Eye (tissue), 1 donor: ENCODE results near the gene AMOTL1.
"Not testable (repeated sequence)": the region's sequence is repeated elsewhere in the genome, so short reads cannot be mapped to it uniquely, and the experiment has no call there.

Experiments used
- DNase-seq: peaks from one replicate; pipeline ENCODE4 v3.0.0-alpha.2; 2015

The AMOTL1 gene

DNA sequence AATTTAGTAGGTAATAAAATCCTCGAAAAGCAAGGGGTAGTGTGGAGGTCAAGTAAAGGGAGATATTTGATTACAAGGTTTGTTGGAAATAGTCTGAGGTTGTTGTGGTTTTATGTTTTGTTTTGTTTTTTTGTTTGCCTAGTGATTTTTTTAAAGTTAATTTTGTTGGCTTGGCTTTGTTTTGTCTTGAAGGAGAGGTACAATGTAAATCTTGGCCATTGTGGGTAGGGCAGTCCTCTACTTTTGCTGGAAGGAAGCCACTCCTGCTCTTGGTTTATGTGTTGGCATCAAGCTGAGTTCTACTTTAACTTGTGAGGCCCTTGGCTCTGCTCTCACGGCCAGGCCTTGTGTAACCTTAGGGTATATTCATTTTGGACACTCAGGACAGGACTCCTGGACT, 3.2 kb downstream of the AMOTL1 start:
- no peak for DNase-seq

DNA sequence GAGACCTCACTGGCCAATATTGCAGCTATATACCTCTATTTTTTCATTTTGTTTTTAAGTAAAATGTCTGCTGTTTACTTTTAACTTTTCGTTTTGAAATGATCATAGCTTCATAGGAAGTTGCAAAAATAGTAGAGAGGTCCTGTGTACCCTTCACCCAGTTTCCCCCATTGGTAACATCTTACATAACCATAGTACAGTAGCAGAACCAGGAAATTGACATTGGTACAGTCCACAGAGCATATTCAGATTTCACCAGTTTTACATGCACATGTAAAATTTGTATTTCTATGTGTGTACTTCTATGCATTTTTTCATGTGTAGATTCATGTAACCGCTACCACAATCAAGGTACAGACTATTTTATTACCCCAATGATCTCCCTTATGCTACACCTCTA, 3.8 kb downstream of the AMOTL1 start:
- no peak for DNase-seq

DNA sequence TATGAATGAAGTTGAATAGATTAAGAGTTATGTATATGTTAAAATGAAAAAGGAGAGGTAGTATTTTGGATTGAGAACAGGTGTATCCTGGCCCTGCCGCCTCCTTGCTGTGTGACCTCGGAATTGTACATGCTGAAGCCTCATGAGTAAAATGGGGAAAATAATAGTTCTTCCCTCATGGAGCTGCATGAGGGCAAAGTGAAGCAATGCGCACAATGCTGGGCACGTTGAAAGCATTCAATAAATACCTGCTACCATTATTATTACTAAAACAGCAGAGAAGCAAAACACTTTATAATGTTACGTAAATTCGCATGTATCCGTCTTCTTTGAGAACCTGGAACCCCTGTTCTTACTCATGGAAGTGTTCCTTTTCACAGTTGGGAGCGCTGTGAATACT, 5.7 kb downstream of the AMOTL1 start:
- no peak for DNase-seq

DNA sequence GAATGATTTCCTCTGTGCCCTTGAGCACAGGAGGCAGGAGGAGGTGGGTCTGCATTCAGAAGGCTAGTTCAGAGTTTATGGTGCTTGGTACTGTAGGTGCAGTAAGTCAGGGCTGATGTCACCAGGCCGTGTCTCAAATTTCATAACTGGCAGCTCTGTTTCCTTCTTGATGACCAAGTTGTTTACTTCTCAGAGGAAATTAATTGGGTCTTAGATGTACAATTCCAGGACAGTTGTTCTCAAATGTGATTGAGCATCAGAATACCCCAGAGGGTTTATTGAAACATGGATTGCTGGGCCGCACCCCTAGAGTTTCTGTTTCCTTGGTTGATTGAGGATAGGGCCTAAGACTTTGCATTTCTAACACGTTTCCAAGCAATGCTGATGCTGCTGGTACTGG, 6.2 kb downstream of the AMOTL1 start:
- DNase-seq = no peak

DNA sequence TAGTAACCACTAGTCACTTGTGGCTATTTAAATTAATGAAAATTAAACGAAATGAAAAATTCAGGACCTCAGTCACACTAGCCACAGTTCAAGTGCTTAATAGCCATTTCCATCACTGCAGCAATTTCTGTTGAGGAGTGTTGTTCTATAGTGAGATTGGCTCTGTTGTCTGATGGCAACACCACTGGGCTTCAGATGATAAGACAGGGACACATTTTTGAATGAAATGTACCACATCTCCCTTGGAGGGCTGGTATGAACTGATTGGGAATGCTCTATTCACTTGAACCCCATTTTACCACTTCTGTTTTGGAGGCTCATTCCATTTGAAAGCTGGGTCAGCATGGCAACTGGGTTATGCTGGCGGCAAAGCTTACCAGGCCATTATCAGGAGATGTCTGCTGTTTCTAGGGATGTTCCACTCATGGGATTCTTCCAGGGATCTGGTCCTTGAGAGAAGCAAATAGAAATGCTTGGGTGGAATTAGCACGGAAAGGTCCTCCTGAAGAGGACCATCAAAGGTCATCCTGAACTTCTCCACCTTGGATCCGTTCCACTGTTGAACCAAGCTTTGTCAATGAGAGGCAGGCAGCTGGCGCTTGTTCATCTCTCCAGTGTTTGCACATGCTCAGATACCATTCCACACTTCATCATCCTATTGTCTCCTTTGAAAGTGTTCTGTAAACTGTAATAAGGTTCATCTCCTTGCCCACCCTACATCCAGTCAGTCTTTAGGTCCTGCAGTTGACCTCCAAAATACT, 7.6 kb downstream of the AMOTL1 start:
- DNase-seq = no peak

DNA sequence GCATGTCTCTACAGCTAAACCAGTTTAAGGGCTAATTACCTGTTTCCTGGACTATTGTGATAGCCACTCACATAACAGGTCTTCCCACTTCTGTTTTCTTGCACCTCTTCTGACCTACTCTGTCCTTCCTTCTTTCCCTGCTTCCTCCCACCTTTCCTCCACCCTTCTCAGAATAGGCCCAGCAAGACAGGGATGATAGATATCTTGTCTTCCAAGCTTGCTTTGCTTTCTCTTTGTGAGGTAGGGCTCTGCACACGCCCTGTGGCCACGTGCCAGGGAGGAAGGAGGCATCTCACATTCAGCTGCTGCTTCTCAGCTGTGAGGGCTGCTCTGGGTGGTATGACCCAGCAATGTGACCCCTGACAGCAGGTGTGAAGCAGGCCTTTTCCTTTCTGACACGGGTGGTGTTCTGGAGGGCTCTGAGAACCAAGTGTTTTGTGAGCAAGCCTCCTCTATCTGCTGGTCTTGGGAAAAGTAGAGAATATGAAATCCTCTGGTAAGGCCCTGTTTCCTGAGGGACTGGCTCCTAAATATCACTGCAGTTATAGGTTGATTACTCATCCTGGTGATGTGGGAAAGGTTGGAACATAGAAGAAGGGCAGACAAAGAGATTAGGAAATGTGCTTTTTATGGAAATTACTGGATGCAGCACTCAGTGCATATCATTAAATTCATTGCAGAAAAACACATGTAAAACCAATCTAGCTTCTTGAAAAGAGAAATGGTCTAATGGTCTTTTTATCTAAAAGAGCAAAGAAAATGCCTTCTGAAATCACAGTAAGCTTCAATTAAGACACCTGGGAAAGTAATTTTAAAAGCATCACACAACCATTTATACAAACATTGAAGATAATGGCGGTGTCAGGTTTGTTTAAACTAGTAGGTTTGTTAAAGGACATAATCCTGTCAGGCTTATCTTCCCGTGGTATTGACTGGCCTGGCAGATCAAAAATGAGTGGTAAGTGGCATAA, 8.5 kb downstream of the AMOTL1 start:
- DNase-seq = peak; percentile 46

DNA sequence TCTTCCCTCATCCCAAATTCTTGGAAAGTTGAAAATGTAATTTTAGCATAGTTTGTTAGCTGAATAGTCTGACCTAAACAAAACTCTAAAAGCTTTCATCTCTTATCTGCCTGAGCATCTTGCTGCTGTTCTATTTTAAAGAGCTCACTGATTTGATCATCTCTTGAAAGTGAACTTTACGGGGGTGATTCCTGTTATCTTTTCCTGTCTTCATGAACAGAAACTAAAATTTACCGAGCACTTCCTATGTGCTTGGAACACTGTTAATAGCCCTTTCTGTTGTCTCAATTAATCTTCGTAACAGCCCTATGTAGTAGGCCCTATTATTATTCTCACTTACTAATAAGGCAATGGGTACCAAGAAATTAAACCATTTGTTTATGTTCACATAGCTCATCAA, 12.3 kb downstream of the AMOTL1 start:
- no peak for DNase-seq

DNA sequence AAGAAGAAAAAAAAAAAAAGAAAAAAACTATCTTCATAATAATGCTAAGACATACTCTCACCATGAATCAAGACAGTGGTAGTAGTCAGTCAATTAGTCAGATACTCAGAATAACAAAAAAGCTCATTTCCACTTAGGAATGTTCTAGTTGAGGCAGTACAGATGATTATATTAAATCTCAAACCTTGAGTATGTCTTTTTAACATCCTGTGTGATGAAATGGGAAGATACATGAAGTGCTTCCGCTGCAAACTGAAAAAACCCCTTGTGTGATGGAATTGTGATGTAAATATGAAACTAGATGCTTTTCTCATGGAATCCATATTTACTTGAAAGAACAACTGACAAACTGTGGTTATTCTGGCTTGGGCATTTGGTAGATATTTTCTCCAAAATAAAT, 13.7 kb downstream of the AMOTL1 start:
- DNase-seq = no peak

DNA sequence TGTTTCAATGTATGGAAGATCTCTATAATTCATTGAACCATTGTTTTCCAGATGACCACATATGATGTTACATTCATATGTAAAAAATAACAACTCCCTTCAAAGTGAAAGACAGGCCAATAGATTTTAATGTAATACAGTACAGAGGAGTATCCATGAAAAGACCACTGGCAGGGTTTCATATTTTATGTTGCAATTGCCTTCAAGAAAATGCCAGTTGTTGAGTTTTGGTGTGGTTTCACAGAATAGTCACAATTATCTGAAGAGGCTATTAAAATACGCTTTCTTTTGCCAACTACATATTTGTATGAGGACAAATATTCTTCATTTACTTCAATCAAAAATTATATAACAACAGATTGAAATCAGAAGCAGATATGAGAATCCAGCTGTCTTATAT, 14.3 kb downstream of the AMOTL1 start:
- no peak for DNase-seq

DNA sequence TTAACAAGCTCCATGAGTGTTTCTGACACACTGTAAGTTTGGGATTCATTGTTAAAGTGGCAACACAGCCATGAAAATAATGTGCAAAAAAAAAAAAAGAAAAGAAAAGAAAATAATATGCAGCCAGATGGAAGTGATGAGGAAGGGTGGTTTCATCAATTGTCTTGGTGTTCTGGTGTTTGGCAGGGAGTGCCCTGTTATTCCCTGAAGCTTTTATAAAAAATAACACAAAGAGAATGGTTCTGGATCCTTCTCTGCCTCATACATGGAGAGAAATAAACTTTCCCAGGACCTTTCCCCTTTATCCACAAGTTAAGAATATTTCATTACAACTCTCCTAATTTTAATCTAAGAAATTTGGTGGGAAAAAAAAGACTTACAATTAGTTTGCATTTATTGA, 16.7 kb downstream of the AMOTL1 start:
- DNase-seq = no peak

DNA sequence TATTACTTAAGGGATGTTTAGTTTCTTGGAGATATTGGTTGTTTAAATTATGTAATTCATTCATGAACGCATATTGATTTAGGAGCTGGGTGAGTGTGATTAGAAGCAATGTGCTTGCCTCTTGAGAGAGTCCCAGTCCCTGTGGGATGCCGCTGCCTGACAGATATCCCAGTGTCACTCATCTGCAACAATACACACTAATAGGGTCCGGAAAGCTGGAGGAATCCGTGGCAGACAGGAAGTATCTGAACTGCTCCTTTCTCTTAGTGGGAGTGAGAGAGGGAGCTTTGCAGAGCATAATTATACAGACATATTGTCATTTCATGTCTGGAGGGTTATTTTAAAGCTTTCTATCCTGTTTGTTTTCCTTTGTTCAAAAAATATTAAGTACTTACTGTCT, 17.4 kb downstream of the AMOTL1 start:
- peak; percentile 68 for DNase-seq

DNA sequence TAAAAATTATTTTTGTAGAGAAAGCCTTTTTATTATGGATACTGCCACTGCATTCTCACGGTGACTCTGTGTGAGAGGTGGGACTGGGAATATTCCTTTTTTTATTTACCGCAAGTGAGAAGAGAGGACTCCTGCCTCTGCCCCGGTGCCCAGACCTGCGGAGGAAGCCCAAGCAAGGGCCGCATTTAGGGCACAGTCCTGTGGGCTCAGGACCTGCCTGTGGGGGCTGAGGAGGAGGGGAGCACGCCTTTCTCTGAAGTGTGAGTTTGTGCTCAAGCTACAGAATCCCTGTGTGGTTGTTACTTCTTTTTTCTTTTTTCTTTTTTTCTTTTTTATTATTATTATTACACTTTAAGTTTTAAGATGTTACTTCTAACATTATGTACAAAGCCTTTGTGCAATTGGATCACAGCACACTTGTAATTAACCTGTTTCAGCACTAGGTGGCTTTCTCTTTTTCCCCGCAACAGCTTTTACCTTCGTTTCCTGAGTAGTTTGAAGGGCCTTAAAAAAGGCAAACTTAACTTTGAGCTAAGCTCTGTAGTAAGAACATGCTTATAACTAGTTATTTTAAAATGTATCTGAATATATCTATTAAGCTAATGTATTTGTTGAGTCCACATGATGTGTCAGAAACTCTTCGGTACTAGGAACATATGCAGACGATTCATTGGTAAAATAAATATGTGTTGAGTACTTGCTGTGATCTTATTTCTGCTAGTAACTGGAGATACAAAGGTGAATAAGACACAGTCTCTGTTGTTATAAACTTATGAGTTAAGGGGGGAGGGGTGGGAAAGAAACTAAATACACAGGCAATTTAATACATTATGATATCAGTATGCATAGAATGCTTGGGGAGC, 18.3 kb downstream of the AMOTL1 start:
- DNase-seq = peak; percentile 66

DNA sequence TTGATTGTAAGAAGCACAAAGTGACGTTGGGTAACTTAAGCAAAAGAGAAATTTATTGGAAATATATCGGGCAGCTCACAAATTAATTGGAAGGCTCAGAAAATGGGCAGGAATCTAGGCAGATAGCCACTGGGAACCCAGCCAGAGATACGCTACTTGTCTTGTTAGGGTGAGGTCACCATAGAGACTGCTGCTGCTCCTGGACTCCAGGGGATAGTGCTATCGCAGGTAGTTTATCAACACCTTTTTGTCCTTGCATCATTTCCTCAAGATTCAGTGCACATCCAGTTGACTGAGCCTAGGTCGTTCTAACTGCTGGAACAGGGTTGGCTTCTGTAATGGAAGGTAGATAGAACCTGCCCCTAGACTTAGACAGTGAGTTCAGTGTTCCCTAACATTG, 19.6 kb downstream of the AMOTL1 start:
- no peak for DNase-seq

DNA sequence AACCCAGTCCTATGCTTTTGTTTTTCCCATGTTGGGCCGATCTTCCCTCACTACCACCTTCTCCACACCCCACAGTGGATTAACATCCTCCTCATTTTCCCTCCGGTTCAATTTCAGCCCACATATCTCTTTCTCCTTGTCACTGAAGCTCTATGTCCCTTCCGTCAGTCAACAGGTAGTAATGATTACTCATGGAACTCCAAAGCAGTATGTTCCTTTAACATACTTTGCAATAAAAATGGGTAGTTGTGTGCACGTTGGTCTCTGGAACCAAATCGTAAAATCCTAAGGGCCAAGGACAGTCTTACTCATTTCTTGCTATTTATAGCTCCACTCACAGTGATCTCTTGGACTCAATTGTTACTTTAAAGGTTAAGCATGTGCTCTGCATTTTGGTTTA, 20.2 kb downstream of the AMOTL1 start:
- DNase-seq = no peak

DNA sequence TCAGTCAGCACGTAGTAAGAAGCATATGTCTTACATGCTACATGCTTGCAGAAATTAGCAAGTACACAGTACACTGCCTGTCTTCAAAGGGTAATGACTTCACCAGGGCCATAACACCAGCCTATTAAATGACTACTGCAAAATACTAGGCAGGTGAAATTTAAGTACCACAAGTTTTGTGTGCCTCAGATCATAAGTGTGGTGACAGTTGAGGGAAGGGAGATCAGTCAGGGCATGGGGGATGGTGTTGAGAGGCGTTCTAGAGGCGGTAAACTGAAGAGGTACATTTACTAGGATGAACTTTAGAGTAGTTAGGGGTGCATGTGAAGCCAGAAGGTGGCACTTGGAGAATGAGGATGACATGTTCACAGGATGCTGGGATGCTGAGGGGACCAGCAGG, 22.0 kb downstream of the AMOTL1 start:
- DNase-seq = no peak

DNA sequence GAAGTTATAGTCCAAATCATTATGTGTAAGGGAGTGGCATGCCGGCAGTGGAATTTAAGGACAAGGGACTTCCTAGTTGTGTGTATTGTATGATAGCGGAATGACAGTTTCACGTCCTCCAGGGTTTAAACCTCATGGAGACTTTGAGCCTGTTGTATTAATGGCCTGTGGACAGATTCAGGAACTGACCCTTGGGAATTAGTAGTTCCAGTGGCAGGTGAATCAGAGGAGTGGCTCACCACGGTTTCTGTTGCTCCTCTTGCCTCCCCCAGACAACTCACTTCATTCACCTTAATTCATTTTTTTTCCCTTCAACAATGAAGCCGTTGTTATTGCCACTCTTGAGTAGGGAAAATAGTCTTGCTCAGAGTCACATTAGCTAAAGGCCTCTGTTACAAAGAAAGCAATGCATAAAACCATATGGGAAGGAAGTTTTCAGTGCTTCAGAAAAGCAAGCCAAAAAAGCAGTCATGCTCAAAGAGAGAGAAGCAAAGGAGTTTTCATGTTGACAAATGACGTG, 22.6 kb downstream of the AMOTL1 start:
- DNase-seq = no peak

DNA sequence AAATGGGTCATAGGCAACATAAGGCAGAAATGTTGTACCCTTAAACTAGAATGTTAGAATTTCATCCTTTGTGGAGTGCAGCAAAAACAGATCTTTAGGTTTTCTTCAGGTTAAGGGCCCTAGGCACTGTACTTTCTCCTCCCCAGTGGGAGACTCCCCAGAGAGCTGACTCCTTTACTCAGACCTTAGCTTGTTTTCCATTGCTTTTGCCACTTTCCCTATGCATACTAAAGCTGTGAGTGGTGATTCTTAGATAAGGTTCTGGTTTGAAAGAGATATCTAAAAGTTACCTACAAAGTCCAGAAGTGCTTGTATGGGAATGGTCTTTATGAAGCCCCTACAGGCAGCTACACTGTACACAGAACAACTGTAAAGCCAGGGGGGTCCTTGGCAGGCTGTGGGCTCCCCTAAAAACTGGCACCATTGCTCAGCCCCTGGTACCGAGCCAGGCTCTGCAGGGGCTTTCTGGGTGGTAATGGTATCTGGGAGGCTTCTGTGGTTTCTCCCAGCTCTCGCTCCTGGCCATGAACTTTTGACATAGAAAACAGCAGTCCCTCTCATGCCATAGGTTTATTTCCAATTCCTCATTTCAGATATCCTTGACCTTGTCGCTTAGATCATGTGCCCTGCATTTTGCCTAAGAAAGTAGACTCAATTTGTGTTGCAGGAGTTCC, 23.2 kb downstream of the AMOTL1 start:
- no peak for DNase-seq

DNA sequence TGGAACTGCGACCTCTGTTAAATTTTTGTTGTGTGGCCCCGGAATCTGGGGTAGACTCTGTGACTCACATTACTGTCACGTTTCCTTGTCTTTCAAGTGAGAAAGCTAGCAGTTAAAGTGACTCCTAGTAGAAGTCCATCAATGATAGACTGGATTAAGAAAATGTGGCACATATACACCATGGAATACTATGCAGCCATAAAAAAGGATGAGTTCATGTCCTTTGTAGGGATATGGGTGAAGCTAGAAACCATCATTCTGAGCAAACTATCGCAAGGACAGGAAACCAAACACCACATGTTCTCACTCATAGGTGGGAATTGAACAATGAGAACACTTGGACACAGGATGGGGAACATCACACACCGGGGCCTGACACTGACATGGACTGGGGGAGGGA, 23.8 kb downstream of the AMOTL1 start:
- DNase-seq = not testable (repeated sequence)

DNA sequence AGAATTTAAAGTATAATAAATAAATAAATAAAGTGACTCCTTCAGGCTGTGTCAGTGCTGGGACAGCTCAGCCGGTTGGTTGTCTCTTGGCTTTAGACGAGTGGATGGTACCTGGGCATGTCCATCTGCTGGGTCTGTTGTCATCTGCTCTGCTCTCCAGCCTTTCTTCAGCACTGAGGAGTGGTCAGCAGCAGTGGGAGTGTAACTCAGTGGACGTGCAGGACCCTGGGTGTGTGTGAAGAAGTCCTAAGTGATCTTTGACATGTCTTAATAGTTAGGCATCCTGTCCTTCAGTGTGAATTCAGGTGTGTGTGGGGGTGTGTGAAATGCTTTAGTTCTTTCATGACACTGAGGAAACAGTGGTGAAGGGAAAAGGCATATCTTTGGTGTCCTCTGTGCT, 24.3 kb downstream of the AMOTL1 start:
- no peak for DNase-seq

DNA sequence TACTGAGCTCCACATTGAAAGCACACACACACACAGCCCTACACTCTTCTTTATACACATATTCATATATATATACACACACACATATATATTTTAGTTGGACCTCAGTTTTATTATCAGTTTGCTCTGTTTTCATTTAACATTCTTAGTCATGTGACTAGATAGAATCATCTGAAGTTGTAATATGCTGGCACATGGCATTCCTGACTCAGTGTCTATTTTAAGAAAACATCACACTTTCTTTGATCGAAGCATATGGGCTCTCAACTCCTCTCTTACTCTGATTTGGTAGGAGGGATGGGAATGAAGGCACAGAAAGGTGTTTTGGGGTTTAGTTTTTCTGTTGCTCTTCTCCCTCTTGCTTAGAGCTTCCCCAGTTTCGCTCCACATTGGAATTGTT, 24.8 kb downstream of the AMOTL1 start:
- no peak for DNase-seq

DNA sequence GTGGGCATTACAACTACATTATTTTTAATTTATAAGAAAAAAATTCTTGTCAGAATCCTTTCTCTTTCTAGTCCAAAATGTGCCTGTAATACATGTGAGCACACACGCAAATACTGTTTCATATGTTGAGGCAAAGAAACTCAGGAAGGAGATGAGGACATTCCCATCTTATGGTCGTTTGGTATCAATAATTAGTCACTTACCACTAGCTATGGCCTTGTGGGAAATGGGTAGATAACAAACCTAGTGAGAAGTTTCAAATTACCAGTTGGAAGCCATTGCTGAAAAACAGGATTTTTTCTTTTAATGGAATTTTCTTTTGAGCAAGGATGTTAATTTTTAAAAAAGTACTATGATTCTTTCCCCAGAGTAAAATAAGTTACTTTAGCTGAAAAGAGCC, 25.7 kb downstream of the AMOTL1 start:
- DNase-seq = no peak
